GM19240 (cell line): ENCODE measurements around the gene ALDH1B1.
"Not testable (repeated sequence)": the region's sequence is repeated elsewhere in the genome, so short reads cannot be mapped to it uniquely, and the experiment has no call there.

Experiments used
- DNase-seq: peaks from one replicate; pipeline ENCODE4 v3.0.0; 2011; ENCODE audit warnings: low spot score; ENCODE audit not compliant: insufficient read length

ALDH1B1 gene

DNA sequence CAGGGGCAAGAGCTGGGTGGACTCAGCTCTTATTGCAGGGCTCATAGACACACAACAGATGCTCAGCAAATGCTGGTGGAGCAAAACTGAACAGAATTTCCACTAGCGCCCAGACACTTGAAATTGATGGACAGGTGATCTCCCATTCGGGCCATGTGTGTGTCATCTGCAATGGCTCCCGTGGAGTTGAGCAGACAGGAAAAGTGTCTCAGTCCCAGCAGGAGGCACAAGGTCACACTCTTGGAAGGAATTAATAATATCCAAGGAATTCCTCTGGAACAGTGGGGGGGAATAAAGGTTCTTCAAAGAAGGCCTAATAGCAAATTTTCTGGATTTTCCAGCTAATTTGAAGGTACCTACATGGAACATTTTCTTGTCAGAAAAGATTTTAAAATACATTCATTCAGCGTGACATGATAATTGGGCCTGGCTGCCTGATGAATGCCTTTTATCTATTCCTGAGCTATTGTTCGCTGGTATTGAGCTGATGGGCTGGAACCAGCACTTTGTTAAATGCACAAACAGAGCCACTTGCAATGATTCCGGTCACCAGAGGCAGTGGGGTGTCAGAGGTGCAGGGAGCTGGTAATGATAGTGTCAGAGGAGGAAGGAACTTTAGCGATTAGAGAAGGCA is 31.5 kb upstream of the ALDH1B1 start:
- DNase-seq = no peak

- DNase-seq = no peak
Measured at GRCh38 chr9:38361473-38361850, 31.0 kb upstream of the ALDH1B1 start.

GRCh38 chr9:38362852-38363588 is 29.5 kb upstream of the ALDH1B1 start:
- no peak for DNase-seq

DNA sequence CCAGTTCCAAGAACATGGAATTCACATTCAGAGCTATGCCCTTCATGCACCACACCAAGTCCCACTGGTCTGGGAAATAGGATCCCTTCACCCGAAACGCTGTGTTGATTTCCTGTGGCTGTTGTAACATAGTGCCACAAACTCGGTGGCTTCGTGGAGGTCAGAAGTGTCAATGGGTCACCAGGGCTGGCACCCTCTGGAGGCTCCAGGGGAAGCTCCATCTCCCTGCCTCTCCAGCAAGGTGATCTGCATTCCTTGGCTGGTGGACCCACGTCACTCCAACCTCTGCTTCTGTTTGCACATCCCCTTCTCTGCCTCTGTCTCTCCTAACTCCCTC is 28.9 kb upstream of the ALDH1B1 start:
- no peak for DNase-seq

GRCh38 chr9:38367898-38368297 is 24.6 kb upstream of the ALDH1B1 start:
- no peak for DNase-seq

- DNase-seq = no peak
Measured at GRCh38 chr9:38368731-38369130, 23.8 kb upstream of the ALDH1B1 start.

- DNase-seq = no peak
Measured at GRCh38 chr9:38370176-38370575, 22.3 kb upstream of the ALDH1B1 start.

DNA sequence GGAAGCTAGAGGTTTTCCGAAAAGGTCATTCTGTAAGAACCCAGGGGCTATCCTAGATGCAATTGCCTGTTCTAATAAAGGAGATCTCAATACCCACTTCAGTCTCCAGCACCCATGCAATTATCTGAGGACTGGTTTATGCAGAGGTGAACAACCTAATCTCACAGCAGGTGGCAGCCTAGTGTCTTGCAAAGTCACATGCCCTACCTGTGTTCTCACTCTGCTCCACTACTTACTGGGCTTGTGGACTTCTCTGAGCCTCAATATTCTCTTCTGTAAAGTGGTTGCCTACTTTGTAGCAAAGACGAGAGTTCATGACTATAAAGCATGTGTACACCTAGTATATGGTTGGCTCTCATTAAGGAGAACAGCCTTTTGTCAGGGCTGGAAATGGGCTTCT is 21.0 kb upstream of the ALDH1B1 start:
- DNase-seq = no peak

DNA sequence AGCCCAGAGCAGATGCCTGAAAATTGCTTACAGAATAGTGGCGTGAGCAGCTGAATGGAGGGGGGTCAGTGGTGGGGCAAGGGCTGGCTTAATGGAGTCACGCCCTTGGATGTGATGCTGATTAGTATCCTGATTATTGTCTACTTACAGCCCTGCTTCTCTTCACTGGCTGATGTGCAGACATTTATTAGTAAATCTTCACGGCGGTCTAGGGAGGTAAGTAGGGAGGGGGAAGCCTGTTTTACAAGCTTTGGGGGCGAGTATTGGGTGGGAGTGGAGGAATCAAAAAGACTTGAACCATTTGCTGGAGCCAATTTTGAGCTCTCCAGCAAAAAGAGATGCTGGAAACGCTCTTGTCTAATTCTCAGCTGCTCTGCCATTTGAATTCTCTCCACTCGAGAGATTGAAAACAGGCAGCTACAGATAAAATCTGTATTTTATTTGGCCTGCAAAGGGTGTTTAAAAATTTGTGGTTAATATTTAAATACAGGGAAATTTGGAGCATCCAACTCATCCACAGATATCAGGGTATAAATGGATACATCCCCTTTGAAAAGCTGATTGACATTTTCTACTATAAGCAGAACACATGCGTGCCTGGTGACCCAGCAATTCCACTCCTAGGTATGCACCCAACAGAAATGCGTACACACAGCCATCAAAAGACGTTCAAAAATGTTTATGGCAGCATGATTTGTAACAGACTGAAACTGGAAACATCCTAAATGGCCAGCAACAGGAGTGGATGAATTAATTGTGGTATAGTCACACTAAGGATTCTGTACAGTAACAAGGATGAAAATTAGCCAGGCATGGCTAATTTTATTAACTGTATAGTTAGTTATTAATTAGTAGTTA is 19.5 kb upstream of the ALDH1B1 start:
- DNase-seq = no peak

GRCh38 chr9:38373679-38374078 is 18.8 kb upstream of the ALDH1B1 start:
- DNase-seq = no peak

DNA sequence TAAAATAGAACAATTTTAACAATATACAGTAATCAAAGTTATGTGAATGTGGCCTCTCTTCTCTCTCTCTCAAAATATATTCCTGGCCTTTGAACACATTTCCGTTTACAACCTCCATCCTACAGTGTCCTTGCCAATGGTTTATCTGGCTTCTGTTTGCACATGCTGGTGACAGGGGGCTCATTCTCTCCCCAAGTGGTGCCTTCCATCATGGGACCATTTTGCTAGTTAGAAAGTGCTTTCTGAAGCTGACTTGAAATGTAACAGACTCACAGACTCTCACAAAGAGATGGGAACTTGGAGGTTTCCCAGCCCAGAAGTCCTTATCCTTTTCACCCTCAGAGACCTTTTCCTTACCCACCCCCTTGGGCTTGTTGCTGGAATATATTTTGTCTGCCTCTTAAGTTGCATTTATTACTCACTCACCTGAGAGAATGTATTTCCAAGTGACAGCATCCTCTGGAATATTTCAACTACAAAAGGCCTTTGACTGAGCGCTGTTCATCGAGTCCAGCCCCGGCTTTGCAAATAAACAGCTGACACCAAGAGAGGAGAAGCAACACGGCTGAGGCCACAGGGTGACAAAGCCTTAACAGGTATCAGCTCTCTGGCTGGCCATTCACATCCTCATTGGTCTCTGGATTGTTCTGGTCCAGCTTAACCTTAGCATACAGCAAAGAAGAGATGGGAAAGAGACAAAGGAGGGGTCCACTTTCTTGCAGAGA is 17.5 kb upstream of the ALDH1B1 start:
- DNase-seq = no peak

DNA sequence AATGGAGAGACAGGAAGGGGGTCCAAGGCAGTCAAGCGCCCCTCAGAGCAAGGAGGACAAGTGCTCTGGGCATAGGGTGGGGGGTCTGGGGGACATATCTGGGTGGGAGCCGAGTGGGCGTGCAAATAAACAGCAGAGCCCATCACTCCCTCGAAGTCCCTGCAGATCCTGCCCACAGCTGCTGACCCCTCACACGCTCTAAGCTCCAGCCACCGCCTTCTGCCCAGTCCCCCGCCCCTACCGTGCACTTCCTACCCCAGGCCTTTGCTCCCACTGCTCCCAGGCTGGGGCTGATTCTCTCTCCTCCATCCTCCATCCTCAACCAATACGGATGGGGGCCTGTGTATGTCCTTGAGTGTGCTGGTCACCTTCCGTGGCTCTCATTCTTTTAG is 16.9 kb upstream of the ALDH1B1 start:
- no peak for DNase-seq

GRCh38 chr9:38376021-38376670 is 16.4 kb upstream of the ALDH1B1 start:
- no peak for DNase-seq

DNA sequence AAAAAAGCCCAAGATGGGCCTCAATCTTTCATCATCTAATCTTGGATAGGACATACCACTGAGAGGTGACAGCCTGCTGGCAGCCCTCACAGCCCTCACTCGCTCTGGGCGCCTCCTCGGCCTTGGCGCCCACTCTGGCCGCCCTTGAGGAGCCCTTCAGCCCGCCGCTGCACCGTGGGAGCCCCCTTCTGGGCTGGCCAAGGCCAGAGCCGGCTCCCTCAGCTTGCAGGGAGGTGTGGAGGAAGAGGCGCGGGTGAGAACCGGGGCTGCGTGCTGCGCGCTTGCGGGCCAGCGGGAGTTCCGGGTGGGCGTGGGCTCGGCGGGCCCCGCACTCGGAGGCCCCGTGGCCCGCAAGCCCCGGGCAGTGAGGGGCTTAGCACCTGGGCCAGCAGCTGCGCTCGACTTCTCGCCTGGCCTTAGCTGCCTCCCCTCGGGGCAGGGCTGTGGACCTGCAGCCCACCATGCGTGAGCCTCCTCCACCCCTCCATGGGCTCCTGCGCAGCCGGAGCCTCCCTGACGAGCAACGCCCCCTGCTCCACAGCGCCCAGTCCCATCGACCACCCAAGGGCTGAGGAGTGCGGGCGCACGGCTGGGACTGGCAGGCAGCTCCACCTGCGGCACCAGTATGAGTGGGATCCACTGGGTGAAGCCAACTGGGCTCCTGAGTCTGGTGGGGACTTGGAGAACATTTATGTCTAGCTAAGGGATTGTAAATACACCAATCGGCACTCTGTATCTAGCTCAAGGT is 15.0 kb upstream of the ALDH1B1 start:
- DNase-seq = not testable (repeated sequence)

GRCh38 chr9:38380230-38380871 is 12.2 kb upstream of the ALDH1B1 start:
- no peak for DNase-seq

DNA sequence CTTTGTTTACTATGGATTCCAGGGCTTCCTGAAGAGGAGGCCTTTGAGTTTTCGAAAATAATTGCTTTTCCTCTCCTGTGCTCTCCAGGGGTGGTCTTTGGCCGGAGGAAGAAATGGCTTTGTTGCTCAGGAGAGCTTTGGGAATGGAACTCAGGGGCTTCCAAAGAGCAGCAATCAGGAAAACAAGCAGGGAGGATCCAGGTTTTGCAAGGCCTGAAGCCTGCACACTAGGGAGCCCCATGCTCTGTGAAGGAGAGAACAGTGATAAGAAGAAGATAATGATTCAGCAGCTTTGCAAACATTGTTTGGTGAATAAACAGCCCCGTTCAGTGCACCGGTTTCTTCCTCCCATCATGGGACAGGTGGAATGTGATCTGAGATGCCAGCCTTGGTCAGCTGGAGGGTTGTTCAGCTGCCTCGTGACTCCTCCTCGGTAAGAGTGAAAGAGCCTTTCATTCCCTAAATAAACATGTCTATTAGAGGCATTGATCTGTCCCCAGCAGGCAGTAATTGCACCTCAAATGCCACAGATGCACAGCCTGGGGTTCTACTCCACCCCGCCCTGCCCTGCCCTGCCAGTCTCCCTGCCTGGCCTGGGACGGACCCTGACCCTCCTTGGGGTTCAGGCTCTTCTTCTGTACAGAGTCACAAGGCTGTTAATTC is 11.5 kb upstream of the ALDH1B1 start:
- no peak for DNase-seq

- DNase-seq = no peak
Measured at GRCh38 chr9:38382141-38382540, 10.4 kb upstream of the ALDH1B1 start.

DNA sequence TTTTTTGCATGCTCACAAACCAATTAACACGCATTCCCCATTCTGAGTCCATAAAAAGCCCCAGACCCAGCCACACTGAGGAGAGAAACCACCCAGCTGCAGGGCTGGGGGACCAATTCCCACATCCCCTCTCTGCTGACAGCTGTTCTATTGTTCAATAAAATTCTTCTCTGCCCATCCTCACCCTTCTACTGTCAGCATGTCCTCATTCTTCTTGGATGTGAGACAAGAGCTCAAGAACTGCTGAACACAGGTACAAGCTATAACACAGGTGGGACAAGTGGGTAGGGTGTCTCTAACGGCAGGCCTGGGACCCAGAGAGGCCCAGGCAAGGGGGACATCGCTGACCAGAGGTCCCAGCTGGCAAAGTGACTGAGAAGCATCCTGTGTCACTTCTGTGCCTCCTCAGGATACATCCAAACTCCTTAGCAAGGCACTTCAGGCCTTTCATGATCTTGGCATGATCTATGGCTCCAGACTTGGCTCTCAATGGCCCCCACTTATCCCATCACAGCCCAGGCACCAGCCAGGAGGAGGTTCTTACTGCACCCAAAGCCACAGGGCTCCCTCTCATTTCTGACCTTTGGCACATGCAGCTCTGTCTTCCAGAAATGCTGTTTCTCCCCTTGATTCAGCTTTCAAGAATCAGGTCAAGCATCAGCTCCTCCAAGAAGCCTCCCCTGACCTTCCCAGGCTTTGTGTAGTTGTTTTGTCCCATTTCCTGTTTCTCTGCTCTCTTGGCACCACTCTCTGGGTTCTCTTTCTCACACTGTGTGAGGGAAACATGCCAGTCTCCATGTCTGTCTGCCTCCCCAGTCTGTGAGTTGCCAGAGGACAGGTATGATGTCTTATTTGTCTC is 7.3 kb upstream of the ALDH1B1 start:
- DNase-seq = no peak

GRCh38 chr9:38385896-38386295 is 6.6 kb upstream of the ALDH1B1 start:
- no peak for DNase-seq
